Mucosa of stomach (tissue), 1 donor: ENCODE results near the gene B9D1.

Experiments
- H3K27me3 ChIP-seq: one replicate; pipeline ENCODE4 v1.7.0; 2013; ENCODE audit warnings: mild to moderate bottlenecking, low read length; ENCODE audit not compliant: control insufficient read depth, insufficient read depth
- H3K36me3 ChIP-seq: one replicate; pipeline ENCODE4 v1.7.0; 2013; ENCODE audit warnings: low read length; ENCODE audit not compliant: control insufficient read depth, insufficient read depth
- H3K4me1 ChIP-seq: one replicate; pipeline ENCODE4 v1.7.0; 2013; ENCODE audit warnings: mild to moderate bottlenecking, low read length; ENCODE audit not compliant: control insufficient read depth, insufficient read depth
- H3K4me3 ChIP-seq: one replicate; pipeline ENCODE4 v1.7.0; 2013; ENCODE audit warnings: low read length
- H3K9ac ChIP-seq: one replicate; pipeline ENCODE4 v1.7.0; 2013; ENCODE audit warnings: mild to moderate bottlenecking, low read length, moderate library complexity
- H3K9me3 ChIP-seq: one replicate; pipeline ENCODE4 v1.7.0; 2013; ENCODE audit warnings: mild to moderate bottlenecking, low read length, moderate library complexity; ENCODE audit not compliant: control insufficient read depth
- donor health status: Pancreatic carcinoma.

The B9D1 gene

DNA sequence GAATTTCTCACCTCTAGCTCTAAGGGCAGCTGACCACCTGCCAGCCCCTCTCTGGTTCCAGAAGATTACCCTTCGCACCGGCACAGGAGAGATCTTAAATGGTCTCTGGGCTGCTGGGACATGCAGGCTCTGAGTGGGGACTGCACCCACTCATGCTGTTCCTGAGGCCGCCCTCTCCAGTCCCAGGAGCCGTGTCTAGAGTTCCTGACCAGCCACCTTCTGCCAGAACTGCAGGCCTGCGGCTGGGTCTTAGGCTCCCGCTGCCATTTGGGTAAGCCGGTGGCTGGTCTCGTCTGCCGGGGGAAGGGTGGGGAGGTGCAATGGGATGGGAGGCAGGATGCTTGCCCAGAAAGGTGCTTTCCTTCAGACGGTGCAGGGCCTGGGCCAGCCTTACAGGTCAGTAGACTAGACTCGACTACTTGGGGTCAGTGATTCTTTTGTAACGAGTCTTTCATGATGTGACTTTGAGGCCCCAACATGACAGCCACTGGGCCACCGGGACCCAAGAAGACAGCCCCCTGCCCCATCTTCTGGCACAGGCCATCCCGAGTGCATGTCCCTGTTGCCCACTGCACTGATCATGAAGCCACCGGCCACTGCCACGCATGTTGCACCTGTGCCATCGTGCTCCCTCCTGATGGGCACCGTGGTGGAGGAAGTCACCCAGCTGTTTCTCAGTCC is 26.4 kb downstream of the B9D1 start:
- no peak overlapping the region for H3K4me3 ChIP-seq
- H3K9me3 ChIP-seq = no peaks in the 10 kb centered on the region
- no peaks in the 10 kb centered on the region for H3K27me3 ChIP-seq
- peaks cover 8% of the 10 kb centered on the region for H3K4me1 ChIP-seq
- H3K9ac ChIP-seq = no peak overlapping the region
- no peaks in the 10 kb centered on the region for H3K36me3 ChIP-seq

DNA sequence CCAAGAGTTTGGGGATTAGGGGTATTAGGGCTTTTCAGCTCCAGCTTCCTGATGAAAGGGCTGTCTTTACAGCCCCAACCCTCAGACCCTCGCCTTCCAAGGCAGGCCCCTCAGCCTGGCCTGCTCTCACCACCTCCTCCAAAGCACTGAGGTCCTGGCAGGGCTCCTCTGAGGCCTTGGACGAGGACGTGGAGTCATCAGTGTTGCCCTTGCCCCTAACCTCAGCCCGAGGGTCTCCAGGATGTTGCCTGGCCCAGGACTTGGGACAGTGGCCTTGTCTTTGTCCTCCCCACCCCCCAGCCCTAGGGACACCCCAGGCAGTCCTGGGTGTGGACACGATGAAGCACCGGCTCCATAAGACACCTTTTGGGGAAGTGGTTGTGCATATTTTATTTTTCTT is 28.2 kb downstream of the B9D1 start:
- Histone ChIP-seq H3K36me3 (peaks cover 2% of the 10 kb centered on the region), H3K4me1 (peaks cover 8% of the 10 kb centered on the region)

GRCh38 chr17:19333736-19334290 is 28.7 kb downstream of the B9D1 start:
- Histone ChIP-seq H3K9me3 (no peaks in the 10 kb centered on the region), H3K4me3 (no peak overlapping the region), H3K9ac (no peak overlapping the region), H3K27me3 (no peaks in the 10 kb centered on the region), H3K4me1 (peaks cover 8% of the 10 kb centered on the region), H3K36me3 (peaks cover 4% of the 10 kb centered on the region)

More for the DNA sequence above, 28.2 kb downstream of the B9D1 start:
- Histone ChIP-seq H3K9me3 (no peaks in the 10 kb centered on the region), H3K4me3 (no peak overlapping the region), H3K27me3 (no peaks in the 10 kb centered on the region), H3K9ac (no peak overlapping the region)

- Histone ChIP-seq H3K36me3 (peaks cover 4% of the 10 kb centered on the region), H3K27me3 (no peaks in the 10 kb centered on the region), H3K4me3 (no peak overlapping the region), H3K9ac (no peak overlapping the region), H3K9me3 (no peaks in the 10 kb centered on the region), H3K4me1 (peaks cover 3% of the 10 kb centered on the region)
These were observed 29.4 kb downstream of the B9D1 start for GRCh38 chr17:19333132-19333440.

DNA sequence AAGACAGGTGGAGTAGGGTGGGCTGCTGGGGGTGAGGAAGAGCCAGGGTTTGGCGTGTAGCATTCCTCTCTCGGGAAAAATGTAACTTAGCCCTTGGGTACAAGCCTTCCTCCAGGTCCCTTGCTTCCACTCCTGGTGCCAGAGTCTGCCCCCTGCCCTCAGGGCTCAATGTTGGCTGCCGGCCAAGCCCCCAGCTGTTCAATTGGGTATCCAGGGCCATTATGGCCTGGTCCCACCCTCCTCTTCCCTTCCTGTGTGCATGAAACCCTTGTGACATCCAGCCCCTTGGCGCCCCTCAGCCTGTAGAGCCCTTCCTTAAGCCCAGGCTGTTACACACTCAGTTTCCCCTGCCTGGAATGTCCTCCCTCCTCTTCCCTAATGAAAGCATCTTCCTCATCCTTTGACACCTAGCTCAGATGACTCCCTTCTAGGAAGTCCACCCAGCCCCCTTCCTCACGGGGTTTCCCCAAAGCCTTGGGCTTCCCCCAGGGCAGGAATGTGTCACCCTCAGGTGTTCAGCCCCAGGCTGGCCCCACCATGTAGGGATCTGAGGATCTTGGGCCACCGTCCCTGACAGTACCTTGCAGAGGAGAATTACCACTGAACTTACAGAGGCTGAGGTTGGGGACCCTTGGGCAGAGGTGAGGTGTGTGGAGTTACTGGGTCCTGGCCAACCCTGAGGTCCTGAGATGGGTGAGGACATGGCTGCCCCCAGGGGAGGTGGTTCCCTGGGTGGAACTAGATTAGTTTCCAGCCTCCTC is 30.0 kb downstream of the B9D1 start:
- Histone ChIP-seq H3K4me1 (no peaks in the 10 kb centered on the region), H3K9me3 (no peaks in the 10 kb centered on the region)

GRCh38 chr17:19331543-19332245 is 30.8 kb downstream of the B9D1 start:
- Histone ChIP-seq H3K9me3 (no peaks in the 10 kb centered on the region), H3K4me3 (no peak overlapping the region), H3K27me3 (no peaks in the 10 kb centered on the region), H3K9ac (no peak overlapping the region), H3K4me1 (no peaks in the 10 kb centered on the region), H3K36me3 (peaks cover 4% of the 10 kb centered on the region)

More for the DNA sequence above, 30.0 kb downstream of the B9D1 start:
- H3K36me3 ChIP-seq = peaks cover 4% of the 10 kb centered on the region
- H3K27me3 ChIP-seq = no peaks in the 10 kb centered on the region
- H3K4me3 ChIP-seq = no peak overlapping the region
- H3K9ac ChIP-seq = no peak overlapping the region

GRCh38 chr17:19331134-19331533 is 31.4 kb downstream of the B9D1 start:
- Histone ChIP-seq H3K36me3 (peaks cover 4% of the 10 kb centered on the region), H3K4me1 (no peaks in the 10 kb centered on the region), H3K9me3 (no peaks in the 10 kb centered on the region), H3K27me3 (no peaks in the 10 kb centered on the region), H3K4me3 (no peak overlapping the region), H3K9ac (no peak overlapping the region)

DNA sequence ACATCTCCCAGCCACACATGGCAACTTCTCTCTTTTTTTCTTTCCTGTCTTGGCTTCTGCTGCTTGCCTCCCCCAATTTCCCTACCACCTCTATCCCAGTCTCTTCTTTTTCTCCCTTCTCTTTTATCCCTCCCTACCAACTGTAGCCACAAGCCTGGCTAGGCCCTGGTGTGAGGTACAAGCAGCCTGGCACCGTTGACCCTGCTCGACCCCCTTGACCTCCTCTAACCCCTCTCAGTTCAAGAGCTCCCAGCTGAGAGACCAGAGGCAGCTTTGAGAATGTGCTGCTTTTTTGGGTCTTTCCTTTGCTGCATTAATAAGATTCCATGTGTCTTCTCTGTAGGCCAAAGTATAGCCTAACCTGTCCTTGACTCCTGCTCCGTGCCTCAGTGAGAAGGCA is 32.3 kb downstream of the B9D1 start:
- Histone ChIP-seq H3K27me3 (no peaks in the 10 kb centered on the region), H3K9ac (no peak overlapping the region), H3K36me3 (peaks cover 4% of the 10 kb centered on the region), H3K9me3 (peaks cover 2% of the 10 kb centered on the region), H3K4me3 (no peak overlapping the region), H3K4me1 (no peaks in the 10 kb centered on the region)

DNA sequence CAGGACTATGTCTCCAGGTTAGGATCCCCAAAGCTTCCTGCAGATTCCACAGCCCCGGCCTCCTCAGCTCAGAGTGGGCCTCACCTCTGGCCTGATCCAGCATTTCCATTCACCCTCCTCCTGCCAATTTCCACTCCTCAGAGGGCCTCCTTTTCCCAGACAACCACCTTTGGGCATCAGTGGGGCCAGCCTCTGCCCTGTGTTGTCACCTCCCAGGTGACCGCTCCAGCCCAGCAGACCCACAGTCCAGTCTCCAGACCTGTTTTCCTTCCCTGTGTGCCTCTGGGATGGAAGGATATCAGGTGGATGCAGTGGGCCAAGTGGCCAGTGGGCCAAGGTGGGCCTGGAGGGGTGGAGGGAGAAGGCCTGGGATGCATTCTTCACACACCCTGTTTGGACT is 32.7 kb downstream of the B9D1 start:
- Histone ChIP-seq H3K27me3 (no peaks in the 10 kb centered on the region), H3K4me3 (no peak overlapping the region), H3K36me3 (peaks cover 4% of the 10 kb centered on the region), H3K4me1 (no peaks in the 10 kb centered on the region), H3K9me3 (peaks cover 5% of the 10 kb centered on the region), H3K9ac (no peak overlapping the region)

DNA sequence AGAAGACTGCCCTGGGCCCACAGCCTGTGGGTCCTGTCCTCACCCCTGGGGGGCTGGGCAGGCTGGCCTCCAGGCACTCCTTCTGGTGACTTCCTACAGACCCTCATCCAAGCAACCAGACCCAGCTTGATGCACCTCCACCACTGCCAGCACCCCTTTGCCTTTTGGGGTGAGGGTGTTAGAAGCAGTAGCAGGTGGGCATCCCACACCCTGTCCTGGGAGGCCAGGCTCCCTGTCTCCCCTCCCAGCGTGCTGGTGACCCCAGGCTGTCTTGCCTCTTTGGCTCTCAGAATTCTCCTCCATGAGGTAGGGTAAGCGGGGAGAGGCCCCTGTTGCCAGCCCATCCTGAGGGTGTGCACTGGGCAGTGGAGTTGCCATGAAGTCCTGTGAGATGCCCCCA is 33.4 kb downstream of the B9D1 start:
- H3K27me3 ChIP-seq = no peaks in the 10 kb centered on the region
- no peaks in the 10 kb centered on the region for H3K4me1 ChIP-seq
- peaks cover 4% of the 10 kb centered on the region for H3K36me3 ChIP-seq
- H3K4me3 ChIP-seq = no peak overlapping the region
- H3K9me3 ChIP-seq = peaks cover 5% of the 10 kb centered on the region
- no peak overlapping the region for H3K9ac ChIP-seq

GRCh38 chr17:19328441-19329061 is 34.0 kb downstream of the B9D1 start:
- Histone ChIP-seq H3K4me1 (no peaks in the 10 kb centered on the region), H3K9ac (no peak overlapping the region), H3K36me3 (peaks cover 4% of the 10 kb centered on the region), H3K9me3 (peaks cover 5% of the 10 kb centered on the region), H3K4me3 (no peak overlapping the region), H3K27me3 (no peaks in the 10 kb centered on the region)
